Tibial artery (tissue), 4 donors: ENCODE results near the gene FOSL1.
"Not testable (repeated sequence)": the region's sequence is repeated elsewhere in the genome, so short reads cannot be mapped to it uniquely, and the experiment has no call there.

Experiments
- DNase-seq, 2 donors: peaks; one replicate each; pipeline ENCODE4 v3.0.0-alpha.2; 2019
- H3K27ac ChIP-seq, 2 donors: fragments of 200-600 bp; sonication (generic) in 1 of 2; 1 replicate in 1 of 2; 2 replicates in 1 of 2; pipeline ENCODE4 v1.5.1; 2018 to 2019; ENCODE audit warnings: mild to moderate bottlenecking in 1 of 2
- H3K27me3 ChIP-seq, 2 donors: fragments of 200-600 bp; sonication (generic) in 1 of 2; one replicate each; pipeline versions ENCODE4 v1.5.1 to v1.6.0; 2016 to 2019
- H3K36me3 ChIP-seq, 3 donors: fragments of 200-600 bp; sonication (generic) in 2 of 3; one replicate each; pipeline ENCODE4 v1.5.1; 2016 to 2019; ENCODE audit warnings: mild to moderate bottlenecking in 2 of 3
- H3K4me1 ChIP-seq, 4 donors: fragments of 200-600 bp; sonication (generic) in 2 of 4; 1 replicate in 3 of 4; 2 replicates in 1 of 4; pipeline ENCODE4 v1.5.1; 2016 to 2019
- H3K4me3 ChIP-seq, 2 donors: fragments of 200-600 bp; sonication (generic) in 1 of 2; 1 replicate in 1 of 2; 2 replicates in 1 of 2; pipeline ENCODE4 v1.5.1; 2018 to 2019; ENCODE audit warnings: mild to moderate bottlenecking in 2 of 2
- H3K9me3 ChIP-seq, 3 donors: fragments of 200-600 bp; sonication (generic) in 1 of 3; one replicate each; pipeline ENCODE4 v1.5.1; 2016 to 2019
- intact Hi-C: fragments of 100-400 bp; cut with DNase I; formaldehyde crosslinking; loops from one replicate; pipeline ENCODE4 v1.15.0; 2023; ENCODE audit warnings: low total_unique reads
- TF ChIP-seq, protein P1 (sequence below), 2 experiments: fragments of 200-600 bp in 1 of 2; fragments of 450-650 bp in 1 of 2; IDR thresholded peaks; one replicate each; pipeline ENCODE4 v1.5.1; 2017 to 2019; ENCODE audit warnings: antibody characterized with exemption in 2 of 2, mild to moderate bottlenecking in 1 of 2, moderate library complexity in 1 of 2

FOSL1 gene

DNA sequence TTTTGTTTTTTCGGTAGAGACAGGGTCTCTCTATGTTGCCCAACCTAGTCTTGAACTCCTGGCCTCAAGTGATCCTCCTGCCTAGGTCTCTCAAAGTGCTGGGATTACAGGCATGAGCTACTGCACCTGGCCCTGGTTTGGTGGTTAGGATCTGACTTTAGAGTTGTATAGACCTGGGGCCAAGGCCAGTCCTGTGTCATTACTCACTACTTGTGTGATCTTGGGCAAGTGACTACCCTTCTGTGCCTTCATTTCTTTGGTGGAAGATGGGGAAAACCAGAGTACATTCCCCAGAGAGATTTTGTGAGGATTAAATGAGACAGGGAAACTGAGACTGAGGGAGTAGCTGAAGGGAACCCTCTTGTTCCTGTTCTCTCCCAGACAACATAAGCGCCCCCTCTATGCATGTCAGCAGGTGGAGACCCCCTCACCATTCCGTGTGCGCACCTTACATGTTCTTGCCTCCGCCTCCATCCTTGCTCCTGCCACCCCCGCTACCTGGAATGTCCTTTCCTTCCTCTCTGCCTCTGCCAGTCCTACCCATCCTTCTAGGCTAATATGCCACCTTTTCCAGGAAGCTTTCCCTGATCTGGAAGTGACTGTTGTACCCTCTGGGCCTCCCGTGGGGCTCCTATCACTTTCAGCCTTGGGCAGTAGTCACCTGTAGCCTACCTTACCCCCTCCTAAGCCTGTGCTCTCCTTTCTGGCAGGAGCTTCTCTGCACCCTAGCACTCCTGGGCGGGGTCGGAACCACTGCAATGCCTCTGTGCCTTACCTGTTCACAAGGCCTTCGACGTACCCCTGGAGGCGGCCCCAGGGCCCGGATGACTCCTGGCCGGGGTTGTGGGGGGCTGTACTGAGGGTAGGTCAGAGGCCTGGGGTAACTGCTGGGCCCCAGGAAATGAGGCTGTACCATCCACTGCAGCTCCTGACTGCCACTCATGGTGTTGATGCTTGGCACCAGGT, 3.9 kb downstream of the FOSL1 start:
- no peak overlapping the region for H3K27ac ChIP-seq
- intact Hi-C loops = no loop called here
- H3K27me3 ChIP-seq = no peaks in the 10 kb centered on the region
- H3K9me3 ChIP-seq = no peaks in the 10 kb centered on the region
- H3K36me3 ChIP-seq = no peaks in the 10 kb centered on the region
- TF ChIP-seq, protein P1, sequence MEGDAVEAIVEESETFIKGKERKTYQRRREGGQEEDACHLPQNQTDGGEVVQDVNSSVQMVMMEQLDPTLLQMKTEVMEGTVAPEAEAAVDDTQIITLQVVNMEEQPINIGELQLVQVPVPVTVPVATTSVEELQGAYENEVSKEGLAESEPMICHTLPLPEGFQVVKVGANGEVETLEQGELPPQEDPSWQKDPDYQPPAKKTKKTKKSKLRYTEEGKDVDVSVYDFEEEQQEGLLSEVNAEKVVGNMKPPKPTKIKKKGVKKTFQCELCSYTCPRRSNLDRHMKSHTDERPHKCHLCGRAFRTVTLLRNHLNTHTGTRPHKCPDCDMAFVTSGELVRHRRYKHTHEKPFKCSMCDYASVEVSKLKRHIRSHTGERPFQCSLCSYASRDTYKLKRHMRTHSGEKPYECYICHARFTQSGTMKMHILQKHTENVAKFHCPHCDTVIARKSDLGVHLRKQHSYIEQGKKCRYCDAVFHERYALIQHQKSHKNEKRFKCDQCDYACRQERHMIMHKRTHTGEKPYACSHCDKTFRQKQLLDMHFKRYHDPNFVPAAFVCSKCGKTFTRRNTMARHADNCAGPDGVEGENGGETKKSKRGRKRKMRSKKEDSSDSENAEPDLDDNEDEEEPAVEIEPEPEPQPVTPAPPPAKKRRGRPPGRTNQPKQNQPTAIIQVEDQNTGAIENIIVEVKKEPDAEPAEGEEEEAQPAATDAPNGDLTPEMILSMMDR (IDR thresholded peaks at IDR 0.05) = no peak
- peaks cover 6 to 46% (median 41%) of the 10 kb centered on the region in 4 donors for H3K4me1 ChIP-seq
- H3K4me3 ChIP-seq = no peak overlapping the region
- no peak for DNase-seq

DNA sequence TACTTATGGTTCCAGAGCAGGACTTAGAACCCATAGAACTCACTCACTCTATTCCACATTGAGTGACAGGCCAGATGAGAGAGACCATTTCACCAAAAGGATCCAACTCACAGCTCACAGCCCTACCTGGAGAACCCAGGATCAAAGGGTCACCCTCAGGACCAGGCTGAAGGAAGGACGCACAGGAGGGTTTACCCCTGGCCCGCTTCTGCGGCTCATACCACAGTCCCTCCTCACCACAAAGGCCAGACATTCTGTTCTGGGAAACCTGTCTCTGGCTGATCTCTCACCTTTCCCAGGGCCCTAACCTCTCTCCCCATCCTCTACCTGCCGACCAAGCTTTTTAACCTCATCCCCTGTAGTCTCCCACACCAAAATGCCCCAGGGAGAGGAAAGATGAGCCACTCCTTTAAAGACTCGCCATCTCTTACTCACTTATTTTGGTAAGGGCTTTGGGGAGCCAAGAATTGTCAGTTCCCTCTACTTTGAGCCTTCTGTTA, 4.7 kb downstream of the FOSL1 start:
- no peak for DNase-seq
- Histone ChIP-seq H3K4me3 (no peak overlapping the region), H3K27me3 (no peaks in the 10 kb centered on the region), H3K36me3 (no peaks in the 10 kb centered on the region), H3K4me1 (peaks cover 6 to 46% (median 41%) of the 10 kb centered on the region in 4 donors), H3K9me3 (no peaks in the 10 kb centered on the region), H3K27ac (no peak overlapping the region)
- intact Hi-C loops = no loop called here
- TF ChIP-seq, protein P1 (IDR thresholded peaks at IDR 0.05) = no peak

DNA sequence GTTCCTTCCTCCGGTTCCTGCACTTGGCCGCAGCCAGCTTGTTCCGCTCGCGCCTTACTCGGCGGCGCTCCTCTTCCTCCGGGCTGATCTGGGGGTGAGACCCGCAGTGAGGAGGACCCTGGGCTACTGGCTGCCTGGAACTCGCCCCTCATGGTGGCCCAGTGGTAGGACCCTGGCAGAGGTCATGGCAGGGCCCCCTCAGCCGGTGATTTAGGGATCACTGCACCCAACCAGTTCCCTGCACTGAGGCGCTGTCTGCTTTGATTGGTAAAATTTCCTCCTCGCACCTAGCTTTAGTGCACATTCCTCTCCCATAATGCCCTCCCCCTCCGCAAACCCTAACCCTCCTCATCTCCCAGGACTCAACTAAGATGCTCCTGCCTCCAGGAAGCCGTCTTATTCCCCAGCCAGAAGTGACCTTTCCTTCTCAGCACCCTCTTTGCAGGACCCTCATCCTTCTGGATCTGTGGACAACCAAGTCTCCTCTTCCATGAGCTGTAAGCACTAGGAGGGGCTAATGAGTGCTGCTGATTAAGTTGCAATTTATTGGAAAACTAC, 6.1 kb downstream of the FOSL1 start:
- Histone ChIP-seq H3K4me1 (peaks cover 6 to 48% (median 40%) of the 10 kb centered on the region in 4 donors), H3K9me3 (no peaks in the 10 kb centered on the region), H3K27ac (peak overlapping the region; percentile 93 to 95), H3K36me3 (no peaks in the 10 kb centered on the region), H3K27me3 (no peaks in the 10 kb centered on the region), H3K4me3 (peak overlapping the region in 1 of 2 donors; percentile 25)
- peak in 1 of 2 donors; percentile 76 for DNase-seq
- intact Hi-C loops = no loop called here
- TF ChIP-seq, protein P1 (IDR thresholded peaks at IDR 0.05) = no peak

DNA sequence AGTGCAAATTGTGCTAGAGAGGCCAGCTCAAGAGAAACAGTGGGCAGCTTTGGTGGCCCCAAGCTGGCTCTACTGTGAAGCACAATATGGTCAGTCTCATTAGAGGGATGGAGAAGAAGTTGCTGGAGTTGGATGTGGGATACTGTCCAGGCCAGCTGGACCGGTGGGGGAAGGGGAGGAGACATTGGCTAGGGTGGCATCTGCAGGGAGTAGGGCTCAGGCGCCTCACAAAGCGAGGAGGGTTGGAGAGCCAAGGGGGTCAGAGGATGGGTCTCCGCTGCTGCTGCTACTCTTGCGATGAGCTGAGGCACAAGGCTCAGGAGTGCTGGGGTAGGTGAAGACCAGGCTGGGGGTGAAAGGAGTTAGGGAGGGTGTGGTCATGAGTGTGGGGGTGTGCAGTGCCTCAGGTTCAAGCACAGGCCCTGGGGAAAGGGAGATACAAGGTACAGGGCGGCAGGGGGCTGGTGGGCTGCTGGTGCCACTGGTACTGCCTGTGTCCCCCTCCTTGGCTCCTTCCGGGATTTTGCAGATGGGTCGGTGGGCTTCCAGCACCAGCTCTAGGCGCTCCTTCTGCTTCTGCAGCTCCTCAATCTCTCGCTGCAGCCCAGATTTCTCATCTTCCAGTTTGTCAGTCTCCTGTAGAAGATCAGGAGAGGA, 7.4 kb downstream of the FOSL1 start:
- H3K27ac ChIP-seq = peak overlapping the region; percentile 93 to 95
- TF ChIP-seq, protein P1 (IDR thresholded peaks at IDR 0.05) = no peak
- H3K9me3 ChIP-seq = no peaks in the 10 kb centered on the region
- H3K27me3 ChIP-seq = no peaks in the 10 kb centered on the region
- H3K4me3 ChIP-seq = no peak overlapping the region
- intact Hi-C loops = no loop called here
- H3K36me3 ChIP-seq = no peaks in the 10 kb centered on the region
- DNase-seq = no peak
- H3K4me1 ChIP-seq = peaks cover 6 to 52% (median 43%) of the 10 kb centered on the region in 4 donors

DNA sequence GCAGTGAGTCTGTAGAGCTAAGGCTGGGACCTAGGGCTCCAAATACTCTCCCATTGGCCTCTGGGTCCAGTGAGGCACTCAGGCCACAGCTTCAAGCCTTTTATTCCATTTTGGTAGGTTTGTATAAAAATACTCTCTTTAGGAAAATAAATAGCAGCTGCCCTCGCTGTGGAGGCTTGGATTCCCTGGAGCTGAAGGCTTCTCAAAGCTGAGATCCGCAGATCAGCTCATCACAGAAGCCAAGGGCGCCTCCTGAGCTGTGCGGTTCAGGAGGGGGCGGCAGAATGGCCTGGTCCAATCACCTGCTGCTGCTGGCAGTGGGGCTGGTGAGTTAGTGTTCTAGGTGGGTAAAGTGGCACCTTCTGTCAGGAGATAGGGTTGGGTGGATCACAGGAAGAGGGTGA, 8.0 kb downstream of the FOSL1 start:
- peak overlapping the region; percentile 93 to 95 for H3K27ac ChIP-seq
- H3K36me3 ChIP-seq = not testable (repeated sequence)

More for the DNA sequence above, 8.0 kb downstream of the FOSL1 start:
- H3K9me3 ChIP-seq, DNase-seq, intact Hi-C loops, H3K27me3 ChIP-seq: not testable (repeated sequence)
- Histone ChIP-seq H3K4me1 (peaks cover 6 to 59% (median 49%) of the 10 kb centered on the region in 4 donors), H3K4me3 (peak overlapping the region; percentile 61 to 83)
